CD4-positive, alpha-beta T cell treated with Interleukin-4 for 1 hour (primary cell): ENCODE measurements around the gene SLC35F4.

Experiments
- DNase-seq, 2 donors: peaks; one replicate each; pipeline ENCODE4 v3.0.0-alpha.2; 2020 to 2022

Gene SLC35F4

GRCh38 chr14:57609192-57610075 is 256.5 kb downstream of the SLC35F4 start:
- DNase-seq = no peak

- DNase-seq = no peak
Measured at GRCh38 chr14:57607086-57607485, 258.8 kb downstream of the SLC35F4 start.

- no peak for DNase-seq
Measured at GRCh38 chr14:57583396-57583795, 282.5 kb downstream of the SLC35F4 start.

GRCh38 chr14:57582746-57583145 is 283.1 kb downstream of the SLC35F4 start:
- no peak for DNase-seq

- no peak for DNase-seq
Measured at GRCh38 chr14:57578801-57579200, 287.1 kb downstream of the SLC35F4 start.

GRCh38 chr14:57576498-57576897 is 289.4 kb downstream of the SLC35F4 start:
- DNase-seq = no peak

- no peak for DNase-seq
Measured at GRCh38 chr14:57575482-57575881, 290.4 kb downstream of the SLC35F4 start.

- no peak for DNase-seq
Measured at GRCh38 chr14:57574617-57575288, 291.1 kb downstream of the SLC35F4 start.

- DNase-seq = no peak
Measured at GRCh38 chr14:57573173-57573572, 292.7 kb downstream of the SLC35F4 start.

GRCh38 chr14:57568554-57568953 is 297.3 kb downstream of the SLC35F4 start:
- no peak for DNase-seq

- DNase-seq = no peak
Measured at GRCh38 chr14:57567220-57567619, 298.7 kb downstream of the SLC35F4 start.

GRCh38 chr14:57560681-57561080 is 305.2 kb downstream of the SLC35F4 start:
- no peak for DNase-seq

GRCh38 chr14:57559576-57559975 is 306.3 kb downstream of the SLC35F4 start:
- no peak for DNase-seq

GRCh38 chr14:57549765-57550420 is 316.0 kb downstream of the SLC35F4 start:
- DNase-seq = no peak

GRCh38 chr14:57549016-57549564 is 316.8 kb downstream of the SLC35F4 start:
- DNase-seq = no peak

GRCh38 chr14:57547131-57547530 is 318.8 kb downstream of the SLC35F4 start:
- no peak for DNase-seq

GRCh38 chr14:57533214-57533613 is 332.7 kb downstream of the SLC35F4 start:
- DNase-seq = no peak

- DNase-seq = no peak
Measured at GRCh38 chr14:57530571-57530970, 335.3 kb downstream of the SLC35F4 start.

- no peak for DNase-seq
Measured at GRCh38 chr14:57526942-57527341, 338.9 kb downstream of the SLC35F4 start.

GRCh38 chr14:57519043-57519442 is 346.8 kb downstream of the SLC35F4 start:
- no peak for DNase-seq
